Fibroblast of pulmonary artery (primary cell): ENCODE measurements around the gene SLC39A9.
A peak's percentile ranks its signal among the peaks of the same experiment; 100 is the strongest.

Experiments
- DNase-seq: peaks from one replicate; pipeline ENCODE4 v3.0.0-alpha.2; 2010; ENCODE audit warnings: low read depth
- H3K4me3 ChIP-seq: replicated peaks from 2 replicates; pipeline ENCODE4 v1.5.1; 2011; ENCODE audit warnings: low read depth, mild to moderate bottlenecking, control low read depth, low read length, moderate library complexity
- CTCF ChIP-seq: IDR thresholded peaks from 2 replicates; pipeline ENCODE4 v1.5.1; 2011; ENCODE audit warnings: mild to moderate bottlenecking, control low read depth, low read length, inconsistent platforms; ENCODE audit errors: missing control alignments

SLC39A9 gene

GRCh38 chr14:69459122-69459521 lies 60.6 kb downstream of the SLC39A9 start:
- DNase-seq: no peak
- TF ChIP-seq CTCF: no peak
- no peak overlapping the region for H3K4me3 ChIP-seq

GRCh38 chr14:69460093-69460701 lies 61.7 kb downstream of the SLC39A9 start:
- peak; percentile 90 for TF ChIP-seq CTCF
- no peak overlapping the region for H3K4me3 ChIP-seq
- peak; percentile 94 for DNase-seq

- no peak for TF ChIP-seq CTCF
- peak; percentile 20 for DNase-seq
- H3K4me3 ChIP-seq: no peak overlapping the region
These were observed 65.9 kb downstream of the SLC39A9 start for GRCh38 chr14:69464379-69464778.

- TF ChIP-seq CTCF: no peak
- peak; percentile 80 for DNase-seq
- no peak overlapping the region for H3K4me3 ChIP-seq
These were observed 66.3 kb downstream of the SLC39A9 start for GRCh38 chr14:69464829-69465228.

GRCh38 chr14:69468949-69469348 lies 70.5 kb downstream of the SLC39A9 start:
- TF ChIP-seq CTCF: no peak
- DNase-seq: peak; percentile 36
- no peak overlapping the region for H3K4me3 ChIP-seq

GRCh38 chr14:69471436-69471835 lies 72.9 kb downstream of the SLC39A9 start:
- no peak for DNase-seq
- TF ChIP-seq CTCF: no peak

GRCh38 chr14:69471916-69472315 lies 73.4 kb downstream of the SLC39A9 start:
- TF ChIP-seq CTCF: no peak
- H3K4me3 ChIP-seq: no peak overlapping the region
- DNase-seq: no peak

More at GRCh38 chr14:69471436-69471835, 72.9 kb downstream of the SLC39A9 start:
- H3K4me3 ChIP-seq: no peak overlapping the region
